Hematopoietic multipotent progenitor cell treated with erythropoietin and hydrocortisone succinate and interleukin-3 and kit ligand, for 8 days (in vitro differentiated cells): ENCODE results near the gene TNPO2.
"Not testable (repeated sequence)": the region's sequence is repeated elsewhere in the genome, so short reads cannot be mapped to it uniquely, and the experiment has no call there.

Source experiments
- DNase-seq: peaks from one replicate; pipeline ENCODE4 v3.0.0-alpha.2; 2015

TNPO2 gene

DNA sequence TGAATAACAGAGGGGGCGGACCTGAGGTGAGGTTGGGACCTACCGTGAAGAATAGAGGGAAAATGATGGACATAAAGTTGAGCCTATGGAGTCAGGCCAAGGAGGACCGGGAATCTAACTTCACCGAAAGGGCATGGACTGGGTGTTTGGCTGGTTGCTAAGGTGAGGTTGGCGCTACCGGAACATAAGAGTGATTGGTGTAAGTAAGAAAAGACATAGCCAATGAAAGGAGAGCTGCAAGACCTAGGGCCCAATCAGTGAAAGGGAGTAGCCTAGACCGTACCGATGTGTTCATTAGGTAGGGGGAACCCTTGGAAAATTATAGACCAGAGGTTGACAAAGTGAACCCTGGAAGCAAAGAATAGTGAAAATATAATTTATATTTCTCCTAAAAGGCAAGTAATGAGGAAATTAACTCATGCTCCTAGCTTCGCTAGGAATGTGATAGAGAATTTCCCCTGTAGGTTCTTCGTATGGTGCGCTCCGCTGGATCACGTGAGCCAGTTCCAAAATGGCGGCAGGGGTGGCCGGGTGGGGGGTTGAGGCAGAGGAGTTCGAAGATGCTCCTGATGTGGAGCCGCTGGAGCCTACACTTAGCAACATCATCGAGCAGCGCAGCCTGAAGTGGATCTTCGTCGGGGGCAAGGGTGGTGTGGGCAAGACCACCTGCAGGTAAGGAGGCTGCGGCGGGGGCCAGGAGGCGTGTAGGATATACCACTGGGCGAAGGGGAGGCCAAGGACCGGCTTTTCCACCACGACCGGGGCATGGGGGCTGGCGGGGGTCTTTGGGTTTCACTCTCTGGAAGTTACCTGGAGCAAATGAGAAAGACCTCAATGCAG lies 13.5 kb upstream of the TNPO2 start, which contains the start of gene GET3:
Gene GET3 (plus strand): TSS at position 503 of the 840 bp plus-strand sequence. CDS start 9 bp downstream, at position 512.
- peak; percentile 100 for DNase-seq

- peak; percentile 85 for DNase-seq
These were observed 9.9 kb upstream of the TNPO2 start for GRCh38 chr19:12733369-12734214.

DNA sequence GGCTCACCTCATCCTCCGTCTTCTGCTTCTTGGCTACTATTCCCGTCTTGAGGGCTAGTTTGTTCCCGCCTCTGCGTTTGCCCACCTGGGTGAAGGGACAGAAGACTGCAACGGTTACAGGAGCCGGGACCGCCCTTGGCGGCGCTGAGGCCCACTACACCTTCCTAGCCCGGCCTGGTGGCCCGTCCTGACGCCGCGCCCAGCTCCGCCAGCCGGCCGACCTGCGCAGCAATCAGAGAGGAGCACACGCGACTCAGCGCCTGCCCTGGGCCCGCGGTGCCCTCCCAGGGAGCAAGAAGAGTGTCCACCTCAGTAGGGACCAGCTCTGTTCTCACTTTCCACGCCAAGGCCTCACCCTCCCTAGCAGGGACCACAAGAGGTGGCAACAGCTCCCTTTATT lies 7.6 kb upstream of the TNPO2 start:
- DNase-seq = no peak

DNA sequence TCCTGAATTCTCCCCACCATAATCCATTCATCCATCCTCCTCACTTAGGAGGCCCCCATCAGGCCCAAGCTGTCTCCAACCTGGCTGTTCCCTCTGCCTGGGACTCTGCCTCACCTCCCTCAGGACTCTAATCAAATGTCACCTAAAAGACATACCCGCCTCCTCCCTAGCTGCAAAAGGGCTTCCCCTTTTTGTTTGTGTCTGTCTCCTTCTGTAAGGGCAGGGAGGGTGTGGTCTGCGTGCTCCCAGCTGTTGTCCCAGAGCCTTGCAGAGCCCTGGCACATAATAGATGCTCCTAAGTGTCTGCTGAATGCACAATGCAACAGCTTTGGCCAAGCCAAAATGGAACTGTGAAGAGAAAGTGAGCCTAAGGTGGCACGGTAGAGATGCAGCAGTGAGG lies 6.3 kb upstream of the TNPO2 start:
- DNase-seq = no peak

- no peak for DNase-seq
These were observed 4.2 kb upstream of the TNPO2 start for GRCh38 chr19:12727745-12728433.

DNA sequence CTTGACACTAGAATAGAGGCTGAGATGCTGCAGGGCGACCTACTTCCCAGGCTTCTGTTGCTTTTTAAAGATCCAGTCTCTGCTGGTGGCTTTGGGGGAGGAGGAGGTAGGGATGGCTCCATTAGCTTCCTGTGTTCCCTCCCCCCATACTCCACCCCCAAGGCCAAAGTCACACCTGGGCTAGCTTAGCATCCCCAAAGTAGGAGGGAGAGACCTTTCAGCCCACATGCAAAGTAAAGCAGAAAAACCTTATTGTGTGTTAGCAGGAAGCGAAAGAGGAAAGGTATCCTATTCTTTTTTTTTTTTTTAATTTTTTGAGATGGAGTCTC lies 3.2 kb upstream of the TNPO2 start:
- no peak for DNase-seq

- DNase-seq = peak; percentile 54
These were observed 1.9 kb upstream of the TNPO2 start for GRCh38 chr19:12725612-12726011.

GRCh38 chr19:12723381-12723640 lies 421 bp downstream of the TNPO2 start:
- DNase-seq = peak; percentile 51

DNA sequence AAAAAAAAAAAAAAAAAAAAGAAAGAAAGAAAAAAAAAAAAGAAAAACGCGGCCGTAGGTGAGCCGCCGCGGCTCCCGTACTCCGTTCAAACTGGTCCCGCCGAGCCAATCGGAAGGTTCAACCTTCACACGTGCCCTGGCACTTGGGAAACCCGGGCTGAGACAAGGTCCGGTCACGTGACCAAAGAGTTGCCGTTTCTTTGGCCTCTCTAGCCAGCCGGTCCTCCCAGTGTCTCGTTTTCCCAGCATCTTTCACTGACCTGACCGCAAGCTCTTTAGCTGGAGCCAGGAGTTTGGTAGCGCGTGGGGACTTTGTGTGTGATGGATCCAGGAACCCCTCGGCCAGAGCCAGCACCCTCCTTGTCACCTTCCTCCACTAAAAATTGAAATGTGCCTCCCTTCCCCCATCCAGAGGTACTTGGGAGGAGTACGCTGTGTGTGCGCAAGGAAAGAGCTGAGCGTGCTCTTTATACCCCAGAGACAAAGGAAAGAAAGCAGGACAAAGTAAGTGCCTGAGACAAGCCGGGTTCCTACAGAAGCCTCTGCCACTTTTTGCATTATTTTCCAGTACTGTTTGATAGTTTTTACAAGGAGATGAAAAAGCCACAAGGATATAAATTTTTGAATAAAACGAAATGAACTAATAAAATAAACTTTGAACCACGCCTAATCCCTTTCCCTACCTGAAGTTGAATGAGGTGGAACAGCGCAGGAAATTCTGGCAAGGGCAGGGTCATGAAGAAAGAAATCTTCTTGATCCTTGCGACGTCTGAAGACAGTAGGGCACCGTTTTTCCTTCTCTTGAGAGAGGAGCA lies 959 bp downstream of the TNPO2 start:
- peak; percentile 100 for DNase-seq

DNA sequence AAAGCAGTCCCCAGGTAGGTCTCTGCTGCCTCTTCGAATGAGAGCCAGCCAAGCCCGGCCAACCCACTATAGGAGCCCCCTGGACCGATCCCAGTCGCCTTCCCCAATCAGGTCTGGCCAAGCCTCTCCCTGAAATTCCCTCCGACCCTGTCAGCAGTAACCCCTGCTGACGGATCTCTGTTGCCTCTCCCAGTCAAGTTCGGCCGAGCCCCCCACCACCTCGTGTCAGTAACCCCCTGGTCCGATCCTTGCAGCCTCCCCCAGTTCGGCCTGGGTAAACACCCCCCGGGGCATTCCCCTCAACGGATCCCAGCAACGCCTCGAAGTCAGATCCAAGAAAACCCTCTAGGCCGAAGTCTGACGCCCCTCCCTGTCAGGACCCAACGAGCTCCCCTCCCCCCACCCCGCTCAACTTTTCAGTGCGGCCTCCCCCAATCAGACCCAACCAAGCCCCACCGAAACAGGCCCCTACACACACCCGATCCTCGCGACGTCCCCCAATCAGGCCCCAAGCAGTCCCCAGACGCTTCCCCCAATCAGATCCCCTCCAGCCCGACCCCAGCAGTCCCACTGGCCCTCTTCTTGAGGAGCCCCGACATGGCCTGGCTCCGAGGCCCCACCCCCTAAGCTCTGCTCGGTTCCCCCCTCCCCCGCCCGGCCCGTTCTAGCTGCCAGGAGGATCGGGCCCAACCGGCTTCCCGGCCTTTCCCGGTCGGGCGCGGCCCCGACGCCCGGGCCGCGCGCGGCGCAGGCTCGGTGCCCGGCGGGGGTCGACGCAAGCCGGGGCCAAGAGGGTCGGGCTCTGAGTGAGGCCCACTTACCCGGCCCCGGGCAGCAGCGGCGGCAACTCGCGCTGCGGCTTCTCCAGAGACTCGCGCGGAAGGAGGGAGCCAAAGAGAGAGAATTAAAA lies 1.8 kb downstream of the TNPO2 start:
- DNase-seq = peak; percentile 59

- peak; percentile 27 for DNase-seq
These were observed 2.7 kb downstream of the TNPO2 start for GRCh38 chr19:12720851-12721655.

GRCh38 chr19:12720296-12720695 lies 3.4 kb downstream of the TNPO2 start:
- DNase-seq = no peak

GRCh38 chr19:12715929-12716328 lies 7.8 kb downstream of the TNPO2 start:
- DNase-seq = peak; percentile 54

DNA sequence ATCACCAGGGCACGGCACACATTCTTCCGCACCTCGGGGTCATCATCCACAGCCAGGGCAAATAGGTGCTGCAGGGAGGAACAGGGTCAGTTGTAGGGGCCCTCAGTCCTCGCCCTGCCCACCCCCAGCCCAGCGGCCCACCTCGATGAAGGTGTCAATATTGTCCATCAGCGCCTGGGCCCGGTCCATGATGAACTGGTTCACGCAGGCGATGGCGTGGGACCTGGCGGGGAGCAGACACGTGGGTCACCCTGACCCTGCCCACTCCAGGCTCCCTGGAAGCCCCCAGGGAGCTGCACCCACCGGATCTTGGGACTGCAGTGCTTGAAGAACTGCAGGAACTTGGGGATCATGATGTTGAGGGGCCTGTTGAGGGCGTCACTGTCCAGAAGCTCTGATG lies 8.6 kb downstream of the TNPO2 start:
- DNase-seq = no peak

GRCh38 chr19:12713304-12713703 lies 10.4 kb downstream of the TNPO2 start:
- not testable (repeated sequence) for DNase-seq

DNA sequence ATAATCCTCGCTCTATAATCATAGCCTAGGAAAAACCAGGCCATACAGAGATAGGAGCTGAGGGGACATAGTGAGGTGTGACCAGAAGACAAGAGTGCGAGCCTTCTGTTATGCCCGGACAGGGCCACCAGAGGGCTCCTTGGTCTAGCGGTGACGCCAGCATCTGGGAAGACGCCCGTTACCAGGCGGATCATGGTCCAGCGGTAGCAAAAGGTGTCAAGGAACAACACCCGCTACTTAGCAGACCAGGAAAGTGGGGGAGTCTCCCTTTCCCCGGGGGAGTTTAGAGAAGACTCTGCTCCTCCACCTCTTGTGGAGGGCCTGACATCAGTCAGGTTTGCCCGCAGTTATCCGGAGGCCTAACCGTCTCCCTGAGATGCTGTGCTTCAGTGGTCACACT lies 11.7 kb downstream of the TNPO2 start:
- DNase-seq = not testable (repeated sequence)

- DNase-seq = no peak
These were observed 12.5 kb downstream of the TNPO2 start for GRCh38 chr19:12711187-12711586.

DNA sequence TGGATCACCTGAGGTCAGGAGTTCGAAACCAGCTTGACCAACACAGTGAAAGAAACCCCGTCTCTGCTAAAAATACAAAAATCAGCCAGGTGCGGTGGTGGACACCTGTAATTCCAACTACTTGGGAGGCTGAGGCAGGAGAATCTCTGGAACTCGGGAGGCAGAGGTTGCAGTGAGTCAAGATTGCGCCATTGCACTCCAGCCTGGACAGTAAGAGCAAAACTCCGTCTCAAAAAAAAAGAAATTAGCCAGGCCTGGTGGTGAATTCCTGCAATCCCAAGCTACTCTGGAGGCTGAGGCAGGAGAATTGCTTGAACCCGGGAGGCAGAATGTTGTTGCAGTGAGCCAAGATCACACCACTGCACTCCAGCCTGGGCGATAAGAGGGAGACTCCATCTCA lies 15.1 kb downstream of the TNPO2 start:
- DNase-seq = no peak

GRCh38 chr19:12706332-12706718 lies 17.4 kb downstream of the TNPO2 start:
- DNase-seq = no peak

GRCh38 chr19:12705654-12706331 lies 17.9 kb downstream of the TNPO2 start:
- no peak for DNase-seq
